Activated B cell treated with CpG ODN at 0.5 μM for 24 hours (primary cell): ENCODE measurements around the gene TAGLN2. TPM values are rescaled to one million over a fixed set of nuclear protein-coding genes. Genes with fewer than 3 reads are reported as not detected.

Experiments used
- ATAC-seq: fragments of 200-7000 bp; cut with Tn5 transposase; one replicate; pipeline ENCODE4 v1.10.0; 2021; ENCODE audit warnings: low read depth, mild to moderate bottlenecking, moderate library complexity
- CTCF ChIA-PET: fragments of 350-600 bp; sonication (Branson Sonifier 250); formaldehyde crosslinking; loops from one replicate; lab custom pipeline; 2021; ENCODE audit warnings: antibody characterized with exemption; lab: Charles Lee
- POLR2A ChIA-PET: fragments of 350-600 bp; sonication (Branson Sonifier 250); formaldehyde crosslinking; loops from one replicate; lab custom pipeline; 2021; ENCODE audit warnings: antibody characterized with exemption; lab: Charles Lee
- DNase-seq: peaks from one replicate; pipeline ENCODE4 v3.0.0; 2022
- H3K27ac Mint-ChIP-seq: one replicate; pipeline ENCODE4 v1.8.0; 2020; ENCODE audit warnings: mixed read lengths
- H3K27me3 Mint-ChIP-seq: one replicate; pipeline ENCODE4 v1.8.0; 2021; ENCODE audit warnings: mixed read lengths
- H3K36me3 Mint-ChIP-seq: one replicate; pipeline ENCODE4 v1.8.0; 2021; ENCODE audit warnings: low read depth, mixed read lengths
- H3K4me1 Mint-ChIP-seq: one replicate; pipeline ENCODE4 v1.8.0; 2021; ENCODE audit warnings: mixed read lengths
- H3K4me3 Mint-ChIP-seq: one replicate; pipeline ENCODE4 v1.8.0; 2020; ENCODE audit warnings: mild to moderate bottlenecking, mixed read lengths
- H3K9me3 Mint-ChIP-seq: one replicate; pipeline ENCODE4 v1.8.0; 2020; ENCODE audit warnings: mixed read lengths
- CTCF ChIP-seq: fragments of 200-600 bp; IDR thresholded peaks from one replicate; pipeline ENCODE4 v1.8.0; 2022; ENCODE audit warnings: antibody characterized with exemption, mild to moderate bottlenecking
- intact Hi-C: fragments of 100-400 bp; cut with micrococcal nuclease; formaldehyde crosslinking; loops from one replicate; pipeline ENCODE4 v1.15.1; 2024
- total RNA-seq: library from RNA; stranded (reverse); gene quantifications from 2 replicates; pipeline ENCODE4 v1.2.3, GENCODE V29; 2022

TAGLN2 gene
- total RNA-seq, 1 donor from 2014 or later = 327 TPM

DNA sequence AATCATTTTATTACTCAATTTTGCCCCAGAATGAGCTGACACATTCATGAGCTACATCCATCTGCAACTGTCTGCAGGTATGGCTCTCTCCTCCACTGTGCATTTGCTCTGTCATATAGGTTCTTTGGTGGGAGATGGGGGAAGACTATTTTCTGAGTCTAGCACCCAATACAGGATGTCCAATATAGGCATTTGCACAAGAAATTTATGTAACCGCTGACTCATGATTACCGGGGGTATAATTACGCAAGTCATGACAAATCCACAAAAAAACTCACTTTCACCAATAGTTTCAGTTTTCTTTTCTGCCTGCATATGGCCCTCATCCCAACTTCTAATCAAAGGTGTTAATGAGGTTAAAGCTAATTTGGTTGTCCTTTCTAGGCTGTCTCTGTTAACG lies 45.3 kb downstream of the TAGLN2 start:
- H3K4me1 Mint-ChIP-seq = no peaks in the 10 kb centered on the region
- no peak overlapping the region for H3K27ac Mint-ChIP-seq
- ATAC-seq (no peak), DNase-seq (no peak)
- no peak overlapping the region for H3K4me3 Mint-ChIP-seq
- no peak for TF ChIP-seq CTCF
- H3K9me3 Mint-ChIP-seq = no peaks in the 10 kb centered on the region
- no peaks in the 10 kb centered on the region for H3K27me3 Mint-ChIP-seq
- intact Hi-C loops = loop anchor here (5.0 kb wide), 1 partner anchor 38 kb away; no protein-coding TSS in a partner anchor
- no peaks in the 10 kb centered on the region for H3K36me3 Mint-ChIP-seq
- ChIA-PET CTCF (interaction anchor here (1.3 kb wide), 1 partner anchor 10 kb away, joined by 3 read pairs; no protein-coding TSS in a partner anchor), POLR2A (no interaction called here)

DNA sequence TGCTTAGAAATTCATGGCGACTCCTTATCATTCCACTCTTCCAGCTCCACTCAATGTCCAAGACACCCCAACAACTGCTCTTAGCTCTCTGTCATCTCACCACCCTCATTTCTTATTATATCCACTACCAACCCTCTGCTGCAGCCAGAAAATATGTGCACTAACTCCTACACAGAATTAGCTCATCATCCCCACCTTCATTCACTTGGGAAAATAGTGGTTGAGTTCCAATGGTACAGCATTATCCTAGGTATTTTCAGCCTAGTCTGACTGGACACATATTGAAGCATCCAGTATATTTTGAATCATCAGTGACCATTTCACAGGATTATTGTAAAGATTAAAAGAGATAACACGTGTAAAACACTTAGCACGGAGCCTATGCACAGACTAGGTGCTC lies 46.2 kb downstream of the TAGLN2 start:
- H3K27ac Mint-ChIP-seq = no peak overlapping the region
- no peaks in the 10 kb centered on the region for H3K9me3 Mint-ChIP-seq
- no peak for ATAC-seq
- no peaks in the 10 kb centered on the region for H3K27me3 Mint-ChIP-seq
- intact Hi-C loops = no loop called here
- TF ChIP-seq CTCF = no peak
- DNase-seq = no peak
- H3K4me1 Mint-ChIP-seq = no peaks in the 10 kb centered on the region
- H3K36me3 Mint-ChIP-seq = no peaks in the 10 kb centered on the region
- ChIA-PET POLR2A (no interaction called here), CTCF (interaction anchor here (1.1 kb wide), 1 partner anchor 11 kb away, joined by 3 read pairs; no protein-coding TSS in a partner anchor)
- no peak overlapping the region for H3K4me3 Mint-ChIP-seq

- Mint-ChIP-seq H3K9me3 (no peaks in the 10 kb centered on the region), H3K36me3 (no peaks in the 10 kb centered on the region), H3K4me3 (no peak overlapping the region), H3K27ac (no peak overlapping the region), H3K4me1 (no peaks in the 10 kb centered on the region), H3K27me3 (no peaks in the 10 kb centered on the region)
- POLR2A ChIA-PET = no interaction called here
- no peak for TF ChIP-seq CTCF
- DNase-seq = no peak
- intact Hi-C loops = no loop called here
- no peak for ATAC-seq
- CTCF ChIA-PET = no interaction called here
Observed at GRCh38 chr1:159877695-159878444, 47.4 kb downstream of the TAGLN2 start.

DNA sequence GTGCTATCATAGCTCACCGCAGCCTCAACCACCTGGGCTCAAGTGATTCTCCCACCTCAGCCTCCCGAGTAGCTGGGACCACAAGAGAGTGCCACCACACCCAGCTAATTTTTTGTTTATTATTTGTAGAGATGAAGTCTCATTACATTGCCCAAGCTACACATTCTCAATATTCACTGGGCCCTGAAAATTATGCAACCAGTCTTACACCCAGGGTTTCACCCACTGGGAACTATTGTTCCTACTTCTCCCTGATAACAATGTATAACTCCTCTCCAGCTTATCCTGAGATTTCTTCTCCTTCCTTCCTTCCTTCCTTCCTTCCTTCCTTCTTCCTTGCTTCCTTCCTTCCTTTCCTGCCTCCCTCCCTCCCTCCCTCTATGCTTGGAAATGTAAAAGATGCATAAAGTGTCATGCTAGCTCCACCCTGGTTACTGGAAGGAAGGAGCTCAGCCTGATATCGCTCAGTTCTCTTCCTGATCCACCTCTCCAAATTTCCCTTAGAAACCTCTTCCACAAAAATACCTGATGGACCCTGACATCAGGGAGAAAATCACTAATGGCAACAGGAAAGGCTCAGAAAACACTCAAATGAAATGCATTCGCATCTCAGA lies 51.7 kb downstream of the TAGLN2 start:
- ChIA-PET CTCF (interaction anchor here (1.0 to 1.4 kb wide), 2 partner anchors 11 to 19 kb away, joined by 3 read pairs; no protein-coding TSS in a partner anchor), POLR2A (no interaction called here)
- no peak for DNase-seq
- Mint-ChIP-seq H3K27ac (no peak overlapping the region), H3K4me1 (no peaks in the 10 kb centered on the region), H3K27me3 (peaks cover 5% of the 10 kb centered on the region), H3K36me3 (no peaks in the 10 kb centered on the region), H3K9me3 (no peaks in the 10 kb centered on the region), H3K4me3 (no peak overlapping the region)
- intact Hi-C loops = no loop called here
- no peak for TF ChIP-seq CTCF
- no peak for ATAC-seq

DNA sequence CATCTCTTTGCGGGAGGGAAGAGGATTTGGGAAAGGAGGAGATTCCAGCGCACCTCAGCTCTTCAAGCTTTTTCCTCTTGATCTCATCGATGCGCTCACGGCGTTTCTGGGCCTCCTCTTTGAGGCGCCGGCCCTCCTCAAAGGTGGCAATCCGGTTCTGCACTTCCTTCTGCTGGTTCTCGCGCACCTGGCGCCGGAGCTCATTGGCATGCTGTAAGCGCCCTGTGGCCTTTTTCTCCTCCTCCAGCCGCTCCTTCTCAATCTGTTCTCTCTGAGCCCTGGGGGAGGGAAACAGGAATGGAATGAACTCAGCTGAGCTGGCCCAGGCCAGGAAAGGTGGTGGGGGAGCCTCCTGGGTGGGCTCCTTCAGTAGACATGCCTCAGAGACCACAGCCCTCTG lies 52.4 kb downstream of the TAGLN2 start:
- Mint-ChIP-seq H3K36me3 (no peaks in the 10 kb centered on the region), H3K27ac (no peak overlapping the region), H3K4me3 (no peak overlapping the region), H3K27me3 (peaks cover 5% of the 10 kb centered on the region), H3K9me3 (no peaks in the 10 kb centered on the region), H3K4me1 (no peaks in the 10 kb centered on the region)
- no peak for DNase-seq
- CTCF ChIA-PET = interaction anchor here (1.0 to 1.4 kb wide), 3 partner anchors 9 to 20 kb away, joined by 3 read pairs; no protein-coding TSS in a partner anchor
- ATAC-seq = no peak
- POLR2A ChIA-PET = no interaction called here
- intact Hi-C loops = no loop called here
- TF ChIP-seq CTCF = no peak
